ENCODE measurements around the gene PLA2G7. TPM values are rescaled to one million over a fixed set of nuclear protein-coding genes. Genes with fewer than 3 reads are reported as not detected.

Gene PLA2G7
- total and polyA plus RNA-seq, 10 of the 15 experiments (the other 5 are each of a cell fraction or from before 2014, with no cell fraction given), result not detected

DNA sequence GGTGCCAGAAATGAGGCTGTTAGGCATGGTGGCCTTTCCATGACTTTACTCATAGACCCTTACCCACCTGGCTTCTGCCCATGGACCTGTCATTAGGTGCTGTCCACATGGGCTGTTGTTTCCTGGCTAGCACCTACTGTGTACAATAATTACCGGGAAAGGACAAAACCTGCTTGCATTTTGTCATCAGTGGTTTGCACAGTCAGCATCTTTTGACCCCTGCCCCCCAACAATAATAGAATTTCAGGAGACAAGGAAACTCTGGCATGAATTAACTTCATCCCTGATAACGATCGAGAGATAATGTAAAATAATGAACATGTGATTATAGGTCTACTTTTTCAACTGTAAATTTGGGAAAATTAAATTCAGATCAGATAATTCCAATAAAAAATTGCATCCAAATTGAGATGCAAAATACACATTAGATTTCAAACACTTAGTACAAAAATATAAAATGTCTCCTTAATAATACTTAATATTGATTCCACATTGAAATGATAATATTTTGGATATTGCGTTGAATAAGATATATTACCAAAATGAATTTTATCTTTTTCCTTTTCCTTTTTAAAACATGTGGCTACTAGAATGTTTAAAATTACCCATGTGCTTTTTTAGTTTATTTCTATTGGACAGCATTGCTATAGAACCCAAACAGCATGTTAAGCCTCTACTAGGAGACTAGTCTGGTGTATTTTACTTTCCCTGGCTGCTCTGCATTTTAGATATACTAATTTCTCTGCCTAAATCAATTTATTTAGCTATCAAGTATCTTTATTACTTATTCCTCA is 24.0 kb upstream of the PLA2G7 start:
- intact Hi-C loops (cut with micrococcal nuclease; ENCODE audit: unreplicated experiment) (no loop called here), in situ Hi-C loops (cut with MboI) (no loop called here)
- FAIRE-seq (no peak), DNase-seq (ENCODE audit: low read depth, low spot score) (no peak), ATAC-seq (no peak)
- Histone ChIP-seq H3K9ac (ENCODE audit: control insufficient read depth, insufficient read depth, low read length) (no peak overlapping the region), H3K27me3 (replicated peaks in 1 of 2; ENCODE audit: control insufficient read depth in 2 of 2, insufficient read depth in 2 of 2, low read length in 1 of 2) (no peaks in the 10 kb centered on the region), H3K79me2 (ENCODE audit: control insufficient read depth, insufficient read depth, low read length) (no peaks in the 10 kb centered on the region), H3K9me3 (replicated peaks; ENCODE audit: control insufficient read depth, insufficient read depth, low read length) (no peaks in the 10 kb centered on the region), H2AFZ (ENCODE audit: control insufficient read depth, low read depth, low read length) (no peak overlapping the region), H3K27ac (ENCODE audit: control insufficient read depth, insufficient read depth) (no peak overlapping the region), H3K36me3 (ENCODE audit: control insufficient read depth in 2 of 2, insufficient read depth in 2 of 2, low read length in 1 of 2) (no peaks in the 10 kb centered on the region), H3K4me3 (no peak overlapping the region), H3K4me2 (ENCODE audit: control insufficient read depth, insufficient read depth) (no peak overlapping the region), H4K20me1 (ENCODE audit: control insufficient read depth, insufficient read depth) (no peaks in the 10 kb centered on the region), H3K4me1 (ENCODE audit: control insufficient read depth, insufficient read depth, low read length) (no peaks in the 10 kb centered on the region)
- 38% methylated on average over 4 of the region's 4 CpGs for WGBS (ENCODE audit: insufficient coverage, insufficient replicate concordance, low lambda C conversion rate, missing lambda C conversion rate)
- POLR2A ChIA-PET, result no interaction called here
- RAD21 ChIA-PET (ENCODE audit: unreplicated experiment), result no interaction called here
- SMC1A ChIA-PET (ENCODE audit: uncharacterized antibody, unreplicated experiment), result no interaction called here
- TF ChIP-seq STAT1 (conservative IDR thresholded peaks at IDR 0.05), result no peak
- TF ChIP-seq ZNF24 (IDR thresholded peaks at IDR 0.05), result no peak
- TF ChIP-seq, protein P1, sequence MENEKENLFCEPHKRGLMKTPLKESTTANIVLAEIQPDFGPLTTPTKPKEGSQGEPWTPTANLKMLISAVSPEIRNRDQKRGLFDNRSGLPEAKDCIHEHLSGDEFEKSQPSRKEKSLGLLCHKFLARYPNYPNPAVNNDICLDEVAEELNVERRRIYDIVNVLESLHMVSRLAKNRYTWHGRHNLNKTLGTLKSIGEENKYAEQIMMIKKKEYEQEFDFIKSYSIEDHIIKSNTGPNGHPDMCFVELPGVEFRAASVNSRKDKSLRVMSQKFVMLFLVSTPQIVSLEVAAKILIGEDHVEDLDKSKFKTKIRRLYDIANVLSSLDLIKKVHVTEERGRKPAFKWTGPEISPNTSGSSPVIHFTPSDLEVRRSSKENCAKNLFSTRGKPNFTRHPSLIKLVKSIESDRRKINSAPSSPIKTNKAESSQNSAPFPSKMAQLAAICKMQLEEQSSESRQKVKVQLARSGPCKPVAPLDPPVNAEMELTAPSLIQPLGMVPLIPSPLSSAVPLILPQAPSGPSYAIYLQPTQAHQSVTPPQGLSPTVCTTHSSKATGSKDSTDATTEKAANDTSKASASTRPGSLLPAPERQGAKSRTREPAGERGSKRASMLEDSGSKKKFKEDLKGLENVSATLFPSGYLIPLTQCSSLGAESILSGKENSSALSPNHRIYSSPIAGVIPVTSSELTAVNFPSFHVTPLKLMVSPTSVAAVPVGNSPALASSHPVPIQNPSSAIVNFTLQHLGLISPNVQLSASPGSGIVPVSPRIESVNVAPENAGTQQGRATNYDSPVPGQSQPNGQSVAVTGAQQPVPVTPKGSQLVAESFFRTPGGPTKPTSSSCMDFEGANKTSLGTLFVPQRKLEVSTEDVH (IDR thresholded peaks at IDR 0.05; ENCODE audit: low read depth, partially characterized antibody), result no peak
- TF ChIP-seq, protein P2, sequence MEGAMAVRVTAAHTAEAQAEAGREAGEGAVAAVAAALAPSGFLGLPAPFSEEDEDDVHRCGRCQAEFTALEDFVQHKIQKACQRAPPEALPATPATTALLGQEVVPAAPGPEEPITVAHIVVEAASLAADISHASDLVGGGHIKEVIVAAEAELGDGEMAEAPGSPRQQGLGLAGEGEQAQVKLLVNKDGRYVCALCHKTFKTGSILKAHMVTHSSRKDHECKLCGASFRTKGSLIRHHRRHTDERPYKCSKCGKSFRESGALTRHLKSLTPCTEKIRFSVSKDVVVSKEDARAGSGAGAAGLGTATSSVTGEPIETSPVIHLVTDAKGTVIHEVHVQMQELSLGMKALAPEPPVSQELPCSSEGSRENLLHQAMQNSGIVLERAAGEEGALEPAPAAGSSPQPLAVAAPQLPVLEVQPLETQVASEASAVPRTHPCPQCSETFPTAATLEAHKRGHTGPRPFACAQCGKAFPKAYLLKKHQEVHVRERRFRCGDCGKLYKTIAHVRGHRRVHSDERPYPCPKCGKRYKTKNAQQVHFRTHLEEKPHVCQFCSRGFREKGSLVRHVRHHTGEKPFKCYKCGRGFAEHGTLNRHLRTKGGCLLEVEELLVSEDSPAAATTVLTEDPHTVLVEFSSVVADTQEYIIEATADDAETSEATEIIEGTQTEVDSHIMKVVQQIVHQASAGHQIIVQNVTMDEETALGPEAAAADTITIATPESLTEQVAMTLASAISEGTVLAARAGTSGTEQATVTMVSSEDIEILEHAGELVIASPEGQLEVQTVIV (IDR thresholded peaks at IDR 0.05; ENCODE audit: borderline replicate concordance, partially characterized antibody), result no peak
- no peak for TF ChIP-seq SKIL (IDR thresholded peaks at IDR 0.05; ENCODE audit: low read depth, poor library complexity, severe bottlenecking)
- no peak for TF ChIP-seq RFX5 (IDR thresholded peaks at IDR 0.05; ENCODE audit: low read depth, low read length)
- CTCF ChIA-PET, result no interaction called here
- BruUV-seq (replicated peaks), result no TSS peak

Measured in GM12878 (cell line).